Tongue (tissue), 2 donors: ENCODE measurements around the gene ANXA4. TPM values are rescaled to one million over a fixed set of nuclear protein-coding genes. Genes with fewer than 3 reads are reported as not detected.
"Not testable (repeated sequence)": the region's sequence is repeated elsewhere in the genome, so short reads cannot be mapped to it uniquely, and the experiment has no call there.

Source experiments
- DNase-seq: peaks from one replicate; pipeline ENCODE4 v3.0.0-alpha.2; 2015
- total RNA-seq: library from RNA; depleted of rRNA; stranded (reverse); fragments of >200 nt; gene quantifications from one replicate; pipeline ENCODE4 v1.2.3, GENCODE V29; 2014

ANXA4 gene
- total RNA-seq, 1 donor from 2014 or later, result 29.5 TPM

DNA sequence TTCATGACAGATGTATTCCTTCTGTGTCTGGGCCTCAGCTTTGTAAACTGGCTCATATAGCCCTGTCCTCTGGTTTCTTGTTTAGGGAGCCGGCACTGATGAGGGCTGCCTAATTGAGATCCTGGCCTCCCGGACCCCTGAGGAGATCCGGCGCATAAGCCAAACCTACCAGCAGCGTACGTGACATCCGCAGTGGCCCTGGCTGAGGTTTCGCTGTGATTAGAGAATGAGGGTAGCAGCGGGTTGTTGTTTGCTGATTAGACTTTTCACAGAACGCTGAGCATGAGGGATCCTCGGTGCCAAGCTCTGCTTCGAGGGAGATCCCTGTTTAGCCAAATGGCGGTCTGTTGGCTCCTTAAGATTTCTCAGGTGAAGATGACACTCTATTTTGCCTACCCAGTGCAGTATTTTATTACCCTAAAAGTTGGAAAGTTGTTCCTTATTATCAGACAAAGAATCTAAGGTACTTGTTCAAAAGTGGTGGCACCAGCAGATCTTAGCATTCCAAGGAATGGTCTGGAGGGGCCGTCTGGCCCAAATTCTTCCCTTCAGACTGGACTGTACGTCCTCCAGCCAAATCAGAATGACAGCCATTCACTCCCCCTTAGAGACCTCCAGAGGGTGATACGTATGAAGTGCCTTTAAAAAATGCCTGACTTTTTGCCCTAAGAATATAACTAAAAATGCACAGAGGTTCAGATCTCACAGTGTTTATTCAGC, 66.0 kb downstream of the ANXA4 start:
- DNase-seq, result no peak

DNA sequence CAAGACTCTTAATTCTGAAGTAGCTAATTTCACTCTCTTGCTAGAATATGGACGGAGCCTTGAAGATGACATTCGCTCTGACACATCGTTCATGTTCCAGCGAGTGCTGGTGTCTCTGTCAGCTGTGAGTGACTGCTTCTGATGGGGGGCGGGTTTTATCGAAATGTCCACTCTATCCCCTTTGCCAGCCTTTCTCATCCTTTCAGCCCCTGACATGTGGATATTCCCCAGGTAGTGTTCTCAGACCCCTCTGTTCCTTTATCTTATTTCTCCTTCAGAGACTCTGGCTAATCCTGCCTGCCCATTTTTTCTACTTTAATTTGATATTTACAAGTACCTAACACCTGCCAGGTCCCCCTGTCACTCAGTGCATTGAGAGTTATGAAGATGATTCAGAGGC, 68.6 kb downstream of the ANXA4 start:
- DNase-seq, result no peak

DNA sequence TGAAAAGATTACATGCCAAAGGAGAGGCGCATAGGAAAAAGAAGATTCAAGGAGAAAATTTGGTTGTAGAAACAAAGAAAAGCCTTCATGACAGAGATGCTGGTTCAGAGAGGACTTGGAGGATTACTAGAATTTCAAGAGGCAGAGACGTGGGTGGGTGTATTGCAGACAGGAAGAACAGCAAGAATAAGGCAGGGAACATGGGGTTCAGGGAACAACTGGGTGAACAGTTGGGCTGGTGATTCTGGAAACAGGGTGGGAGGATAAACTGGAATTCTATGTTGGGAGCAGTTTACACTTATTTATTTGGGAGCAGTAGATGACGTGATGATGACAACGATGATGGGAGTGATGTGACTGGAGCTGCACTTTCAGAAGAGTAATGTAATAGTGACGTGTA, 69.1 kb downstream of the ANXA4 start:
- no peak for DNase-seq

DNA sequence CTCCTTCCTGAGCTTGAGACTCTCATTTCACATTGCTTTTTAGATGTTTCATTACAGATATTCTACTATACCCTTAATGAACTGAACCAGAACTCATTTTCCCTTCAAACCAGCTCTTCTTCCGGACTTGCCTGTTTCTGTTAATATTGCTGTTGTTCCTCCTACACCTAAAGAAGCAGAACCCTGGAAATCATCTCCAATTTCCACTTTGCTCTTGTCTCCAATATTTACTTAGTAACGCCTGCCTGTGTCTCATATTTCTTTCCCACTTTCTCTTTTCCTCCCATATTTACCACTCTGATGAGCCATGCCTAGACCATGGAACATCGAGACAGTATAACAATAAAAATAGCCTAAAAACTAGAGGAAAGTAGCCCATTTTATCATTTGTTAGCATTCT, 69.7 kb downstream of the ANXA4 start:
- DNase-seq, result no peak

DNA sequence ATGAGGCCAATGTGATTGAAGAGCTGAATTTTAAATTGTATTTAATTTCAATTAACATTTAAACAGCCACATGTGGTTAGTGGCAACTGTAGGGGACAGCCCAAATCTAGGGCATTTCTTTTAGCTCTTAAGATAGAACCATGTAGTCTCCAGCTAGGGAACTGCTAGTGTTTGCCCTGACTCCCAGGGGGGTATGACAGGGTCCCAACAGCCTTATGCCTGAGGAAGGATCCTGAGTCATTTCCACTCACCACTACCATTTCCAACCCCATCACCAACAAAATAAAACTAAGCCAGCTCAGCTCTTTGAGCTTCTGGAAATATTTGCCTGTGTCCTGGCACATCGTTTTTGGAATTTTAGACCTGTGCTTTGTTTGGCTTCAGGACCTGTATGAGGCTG, 73.8 kb downstream of the ANXA4 start:
- DNase-seq, result no peak

DNA sequence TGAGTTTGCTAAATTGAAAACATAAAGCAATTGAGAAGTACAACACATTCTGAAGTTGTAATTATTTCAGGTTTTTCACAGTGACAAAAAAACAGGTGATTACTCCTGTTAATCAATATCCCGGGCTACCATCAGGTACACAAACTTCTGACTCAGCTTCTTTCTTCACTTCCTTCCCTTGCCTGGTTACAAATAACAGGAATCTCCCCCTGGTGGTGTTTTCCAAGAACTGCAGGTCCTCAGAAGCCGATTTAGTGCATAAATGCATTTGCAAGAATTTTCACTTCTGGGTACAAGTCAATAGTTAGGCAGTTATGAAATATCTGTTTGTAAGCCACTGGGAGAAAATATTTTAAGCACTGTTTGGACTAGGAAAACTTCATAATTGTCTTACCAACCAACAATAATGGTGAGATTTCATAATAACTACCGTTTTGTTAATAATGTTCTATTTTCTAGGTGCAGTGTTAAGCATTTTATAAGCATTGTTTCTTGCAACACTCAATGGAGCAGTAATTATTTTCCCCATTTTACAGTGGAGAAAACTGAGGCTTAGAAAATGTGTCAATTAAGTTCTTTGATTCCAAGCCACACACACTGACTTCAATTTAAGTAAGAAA, 75.1 kb downstream of the ANXA4 start:
- peak; percentile 92 for DNase-seq

DNA sequence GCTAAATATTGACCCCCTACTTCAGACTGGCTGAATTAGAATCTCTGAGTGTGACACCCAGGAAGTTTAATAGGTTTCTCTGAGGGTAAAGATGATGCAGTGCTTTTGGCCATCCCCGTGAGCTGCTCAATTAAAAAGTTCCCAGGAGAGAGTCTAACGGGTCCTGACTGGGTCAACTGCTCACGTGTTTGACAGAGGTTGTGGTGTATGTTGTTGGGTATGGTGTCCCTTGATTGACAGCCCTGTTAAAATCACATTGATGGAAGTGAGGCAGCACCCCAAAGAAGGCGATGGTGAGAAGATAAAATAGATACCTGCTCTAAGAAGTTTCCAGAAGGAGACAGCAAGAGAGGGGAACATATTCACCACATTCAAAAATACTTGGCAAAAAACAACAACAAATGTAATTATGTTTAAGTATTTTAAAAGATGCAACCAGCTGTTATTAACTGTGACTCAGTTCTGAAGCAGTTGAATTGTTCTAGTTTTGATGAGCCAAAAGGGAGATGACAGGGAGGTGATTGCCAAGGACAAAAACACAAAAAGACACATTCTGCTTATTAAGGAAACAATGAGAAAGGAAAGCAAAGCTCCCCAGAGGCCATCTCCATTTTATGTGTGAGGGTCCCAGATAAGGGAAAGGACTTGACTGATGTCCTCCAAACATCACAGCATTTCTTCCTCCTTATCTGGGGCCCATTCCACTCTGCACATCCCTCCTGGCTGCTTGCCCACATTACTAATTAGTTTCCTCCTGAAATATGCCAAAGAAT, 76.0 kb downstream of the ANXA4 start:
- DNase-seq, result no peak

DNA sequence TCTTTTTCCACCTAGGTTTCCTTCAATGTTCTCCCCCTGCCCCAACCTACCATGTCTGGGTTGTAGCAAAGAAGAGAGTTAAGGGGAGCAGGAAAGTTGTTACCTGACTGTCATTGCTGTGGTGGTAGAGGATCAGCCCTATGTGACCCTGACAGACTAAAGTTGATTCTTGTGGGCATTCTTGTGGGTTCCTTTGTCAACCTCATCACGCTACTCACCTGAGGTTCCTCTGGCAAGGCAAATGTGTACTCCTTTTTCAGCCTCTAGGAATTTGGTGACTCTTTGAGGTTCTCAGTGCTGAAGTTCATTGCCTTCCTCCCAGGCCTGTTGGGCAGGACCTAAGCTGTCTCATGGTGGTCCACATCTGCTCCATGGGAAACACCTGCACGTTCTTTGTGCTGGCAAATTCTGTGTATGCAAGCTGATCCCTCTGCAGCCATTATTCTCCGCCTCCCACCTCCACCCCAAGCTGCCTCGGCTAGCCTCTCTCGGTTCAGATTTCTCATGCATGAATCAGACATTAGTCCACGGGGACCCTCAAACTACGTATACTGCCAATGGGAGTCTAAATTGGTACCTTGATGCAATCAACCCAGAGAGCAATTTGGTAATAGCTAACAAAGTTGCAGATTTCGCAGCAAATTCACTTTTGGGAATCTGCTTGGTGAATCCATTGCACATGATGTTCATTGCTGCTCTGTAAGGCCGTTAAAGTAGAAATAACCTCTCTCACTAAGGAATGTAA, 86.0 kb downstream of the ANXA4 start:
- DNase-seq, result no peak

DNA sequence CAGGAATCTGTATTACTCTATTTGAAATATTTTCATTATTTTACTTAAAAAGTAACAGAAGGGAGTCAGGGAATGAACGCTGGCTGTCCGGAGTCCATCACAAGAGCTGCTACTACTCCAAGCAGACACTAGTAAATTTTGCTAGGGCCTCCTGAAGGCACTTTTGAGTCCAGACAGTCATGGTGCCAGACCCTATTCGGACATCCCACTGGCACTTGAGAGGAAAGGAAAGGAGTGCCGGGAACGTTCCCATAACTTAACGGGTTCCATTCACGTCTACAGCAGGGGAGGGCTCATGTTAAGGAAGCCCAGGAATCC, 87.0 kb downstream of the ANXA4 start:
- no peak for DNase-seq

DNA sequence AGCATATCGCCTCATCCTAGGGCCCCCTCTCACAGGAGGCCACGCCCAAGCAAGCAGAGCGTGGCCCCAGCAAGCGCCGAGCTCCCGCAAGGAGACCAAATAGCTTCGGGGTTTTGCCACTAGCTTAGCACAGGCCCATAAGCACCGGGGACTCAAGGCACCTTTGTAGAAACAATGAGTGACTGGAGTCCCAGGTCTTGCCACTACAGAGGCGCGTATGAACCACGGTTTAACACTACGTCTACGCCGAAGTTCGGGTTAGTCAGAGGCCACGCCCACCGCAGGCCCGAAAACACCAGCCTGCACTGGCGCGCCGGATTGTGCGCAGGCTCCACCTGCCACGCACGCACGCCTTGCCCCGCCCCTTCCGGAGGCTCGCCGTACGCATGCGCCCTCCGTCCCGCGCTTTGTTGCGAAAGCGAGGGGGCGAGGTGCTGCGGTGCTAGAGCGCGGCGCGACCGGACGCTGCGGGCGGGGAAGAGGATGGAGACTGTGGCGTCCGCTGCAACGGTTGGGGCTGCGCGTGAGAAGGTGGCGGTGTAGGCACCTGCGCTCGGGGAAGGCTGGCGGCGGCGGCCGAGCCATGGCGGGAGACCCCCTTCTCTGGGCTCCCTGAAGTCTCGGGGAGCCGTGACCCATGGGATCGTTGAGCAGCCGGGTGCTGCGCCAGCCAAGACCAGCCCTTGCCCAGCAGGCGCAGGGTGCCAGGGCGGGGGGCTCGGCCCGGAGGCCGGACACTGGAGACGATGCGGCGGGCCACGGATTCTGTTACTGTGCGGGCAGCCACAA, 87.5 kb downstream of the ANXA4 start, which contains the start of gene GMCL1:
GMCL1 (plus strand) TSS at position 405 of the 789 bp plus-strand sequence; CDS start at position 638, 233 bp downstream.
- DNase-seq, result peak; percentile 99

DNA sequence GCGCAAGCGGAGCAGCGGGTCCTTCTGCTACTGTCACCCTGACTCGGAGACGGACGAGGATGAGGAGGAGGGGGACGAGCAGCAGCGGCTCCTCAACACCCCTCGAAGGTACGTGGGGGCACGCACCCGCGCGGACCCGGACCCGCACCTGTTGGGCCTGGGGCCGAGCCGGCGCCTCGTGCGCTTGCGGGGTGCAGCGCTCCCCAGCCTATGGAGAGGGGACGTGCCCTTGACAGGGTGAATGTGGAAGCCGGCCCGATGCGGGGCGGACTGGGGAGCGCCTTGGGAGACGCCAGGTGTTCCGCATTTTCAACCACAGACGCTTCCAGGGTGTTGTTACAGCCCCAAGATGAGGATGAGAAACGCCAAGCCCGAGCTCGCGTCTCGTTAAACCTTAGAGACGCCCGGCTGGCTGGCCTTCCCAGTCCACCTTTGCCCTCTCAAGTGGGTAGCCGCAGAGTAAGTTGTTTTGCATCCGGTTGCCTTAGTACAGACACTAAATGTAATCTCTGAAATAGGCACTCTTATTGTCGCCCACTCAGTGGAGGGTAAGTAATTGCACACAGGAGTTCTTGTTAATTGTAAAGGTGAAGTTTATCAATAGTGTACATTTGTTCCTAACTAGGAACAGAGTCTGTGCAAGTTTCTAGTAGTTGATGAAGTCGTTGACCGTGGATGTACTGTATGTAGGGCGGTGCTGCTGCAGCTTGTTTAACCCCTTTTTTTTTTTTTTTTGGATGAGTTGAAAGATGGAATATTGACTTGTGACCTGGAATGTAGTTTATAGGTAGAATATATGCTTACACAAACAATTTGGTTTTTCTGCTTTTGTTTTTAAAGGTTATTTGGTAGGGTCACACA, 88.3 kb downstream of the ANXA4 start:
- peak; percentile 25 for DNase-seq

DNA sequence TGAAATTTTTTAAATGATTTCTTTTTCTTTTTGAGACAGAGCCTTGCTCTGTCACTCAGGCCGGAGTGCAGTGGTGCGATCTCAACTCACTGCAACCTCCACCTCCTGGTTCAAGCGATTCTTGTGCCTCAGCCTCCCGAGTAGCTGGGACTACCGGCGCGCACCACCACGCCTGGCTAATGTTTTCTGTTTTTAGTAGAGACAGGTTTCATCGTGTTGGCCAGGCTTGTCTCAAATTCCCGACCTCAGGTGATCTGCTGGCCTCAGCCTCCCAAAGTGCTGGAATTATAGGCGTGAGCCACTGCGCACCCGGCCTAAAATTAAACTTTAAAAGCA, 88.9 kb downstream of the ANXA4 start:
- DNase-seq, result not testable (repeated sequence)

DNA sequence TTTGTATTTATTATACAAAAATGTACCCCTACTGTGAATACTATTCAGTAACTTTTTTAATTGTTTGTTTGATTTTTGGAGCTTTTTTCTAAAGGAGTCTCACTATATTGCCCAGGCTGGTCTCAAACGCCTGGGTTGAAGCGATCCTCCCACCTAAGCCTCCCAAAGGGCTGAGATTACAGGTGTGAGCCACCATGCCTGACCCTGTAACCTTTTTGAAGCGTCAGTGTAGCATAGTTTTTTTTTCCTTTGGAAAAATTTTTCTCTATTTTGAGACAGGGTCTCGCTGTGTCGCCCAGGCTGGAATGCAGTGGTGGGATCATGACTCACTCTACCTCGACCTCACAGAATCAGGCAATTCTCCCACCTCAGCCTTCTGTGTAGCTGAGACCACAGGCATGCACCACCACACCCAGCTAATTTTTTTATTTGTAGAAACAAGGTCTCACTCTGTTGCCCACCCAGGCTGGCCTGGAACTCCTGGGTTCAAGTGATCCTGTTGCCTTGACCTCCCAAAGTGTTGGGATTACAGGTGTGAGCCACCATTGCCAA, 89.5 kb downstream of the ANXA4 start:
- no peak for DNase-seq

DNA sequence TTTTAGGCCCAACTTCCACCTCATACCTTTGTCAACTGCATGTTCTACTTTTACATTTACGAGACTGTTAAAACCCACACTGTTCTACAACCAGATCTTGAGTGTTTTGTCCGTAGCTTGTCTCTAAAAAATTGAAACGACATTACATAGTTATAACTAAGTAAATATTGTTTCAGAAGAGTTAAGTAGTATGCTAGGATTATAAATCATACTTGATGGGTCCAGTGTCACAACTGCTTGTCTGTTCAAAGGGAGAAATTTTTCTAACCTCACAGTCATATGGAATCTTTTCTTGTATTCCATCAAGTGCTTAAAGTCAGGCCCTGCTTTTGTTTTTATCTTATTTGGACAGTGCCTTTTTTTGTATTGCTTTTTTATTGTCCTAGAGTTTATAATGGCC, 91.8 kb downstream of the ANXA4 start:
- no peak for DNase-seq

DNA sequence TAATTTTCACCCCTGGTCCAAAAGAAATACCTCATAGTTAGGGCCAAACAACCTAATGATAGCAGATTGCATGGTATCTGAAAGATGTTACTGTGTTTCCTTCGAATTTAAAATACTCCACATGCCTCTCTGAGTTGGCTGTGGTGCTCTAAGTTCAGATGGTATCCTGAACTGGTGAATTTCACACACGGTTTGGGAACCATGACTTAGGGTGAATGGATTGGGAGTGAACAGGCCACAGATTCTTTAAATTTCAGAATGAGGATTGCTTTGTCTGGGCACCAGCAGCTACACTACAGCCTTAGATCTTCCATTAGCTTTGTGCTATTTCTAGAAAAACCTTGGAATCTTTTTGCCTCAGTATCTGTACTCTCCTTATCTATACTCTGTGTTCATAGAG, 93.7 kb downstream of the ANXA4 start:
- DNase-seq, result no peak

DNA sequence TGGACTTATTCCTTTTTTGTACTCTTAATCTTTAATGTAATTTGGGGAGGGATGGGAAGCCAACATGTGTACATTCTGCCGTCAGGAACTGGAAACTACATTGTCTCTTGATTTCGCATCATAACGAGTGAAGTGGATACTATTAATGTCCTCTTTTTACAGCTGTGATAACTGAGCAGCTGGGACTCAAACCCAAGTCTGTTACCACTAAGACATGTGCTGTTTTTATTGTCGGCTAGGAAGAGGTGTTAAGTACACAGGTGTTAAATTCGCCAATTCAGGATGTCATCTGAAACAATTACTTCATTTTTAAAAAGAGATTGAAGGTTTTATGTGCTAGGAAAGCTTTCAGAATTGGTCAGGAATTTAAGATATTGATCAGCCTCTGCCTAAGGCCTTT, 94.4 kb downstream of the ANXA4 start:
- no peak for DNase-seq

DNA sequence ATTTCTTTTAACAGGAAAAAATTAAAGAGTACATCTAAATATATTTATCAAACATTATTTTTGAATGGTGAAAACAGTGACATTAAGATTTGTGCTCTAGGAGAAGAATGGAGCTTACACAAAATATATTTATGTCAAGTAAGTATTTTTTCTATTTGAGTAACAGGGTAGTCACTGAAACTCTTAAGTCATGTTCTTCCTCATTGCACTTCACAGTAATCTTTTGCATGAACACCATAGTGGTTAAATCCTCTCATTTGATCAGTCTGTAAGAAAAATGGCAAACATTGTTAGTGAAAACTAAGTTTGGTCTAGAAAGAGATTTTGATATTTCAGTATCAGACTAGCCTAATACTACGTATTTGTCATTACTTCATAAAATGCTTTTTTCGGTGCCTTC, 95.6 kb downstream of the ANXA4 start:
- no peak for DNase-seq

DNA sequence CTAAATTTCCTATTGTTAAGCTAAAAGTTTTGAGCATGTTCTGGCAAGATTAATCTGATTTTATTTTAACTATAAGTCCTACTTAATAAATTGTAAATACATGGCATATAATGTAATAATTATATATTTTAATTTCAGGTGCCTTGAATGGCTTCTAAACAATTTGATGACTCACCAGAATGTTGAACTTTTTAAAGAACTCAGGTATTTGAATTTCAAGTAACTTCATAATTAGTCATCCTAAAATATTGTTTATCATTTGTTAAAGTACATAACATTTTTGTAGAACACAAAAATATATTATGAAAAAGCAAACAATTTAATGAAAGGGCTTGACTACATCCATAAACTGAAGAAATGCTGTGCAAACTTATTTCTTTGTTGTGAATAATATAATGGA, 102.1 kb downstream of the ANXA4 start:
- no peak for DNase-seq

DNA sequence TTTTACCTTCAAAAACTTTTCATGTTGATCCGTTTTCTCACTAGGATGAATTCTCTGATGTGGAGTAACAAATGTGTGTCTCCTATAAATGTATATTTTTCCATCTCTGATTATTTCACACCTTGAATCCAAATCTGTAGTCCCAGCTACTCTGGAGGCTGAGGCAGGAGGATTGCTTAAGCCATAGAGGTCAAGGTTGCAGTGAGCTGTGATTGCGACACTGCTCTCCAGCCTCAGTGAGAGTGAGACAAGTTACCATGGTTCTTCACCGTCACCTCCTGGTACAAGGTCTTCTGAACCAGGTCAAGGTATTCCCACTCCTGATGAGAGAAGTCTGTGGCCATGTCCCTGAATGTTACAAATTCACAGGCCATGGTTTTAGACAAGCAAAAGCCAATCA, 102.6 kb downstream of the ANXA4 start:
- DNase-seq, result no peak

DNA sequence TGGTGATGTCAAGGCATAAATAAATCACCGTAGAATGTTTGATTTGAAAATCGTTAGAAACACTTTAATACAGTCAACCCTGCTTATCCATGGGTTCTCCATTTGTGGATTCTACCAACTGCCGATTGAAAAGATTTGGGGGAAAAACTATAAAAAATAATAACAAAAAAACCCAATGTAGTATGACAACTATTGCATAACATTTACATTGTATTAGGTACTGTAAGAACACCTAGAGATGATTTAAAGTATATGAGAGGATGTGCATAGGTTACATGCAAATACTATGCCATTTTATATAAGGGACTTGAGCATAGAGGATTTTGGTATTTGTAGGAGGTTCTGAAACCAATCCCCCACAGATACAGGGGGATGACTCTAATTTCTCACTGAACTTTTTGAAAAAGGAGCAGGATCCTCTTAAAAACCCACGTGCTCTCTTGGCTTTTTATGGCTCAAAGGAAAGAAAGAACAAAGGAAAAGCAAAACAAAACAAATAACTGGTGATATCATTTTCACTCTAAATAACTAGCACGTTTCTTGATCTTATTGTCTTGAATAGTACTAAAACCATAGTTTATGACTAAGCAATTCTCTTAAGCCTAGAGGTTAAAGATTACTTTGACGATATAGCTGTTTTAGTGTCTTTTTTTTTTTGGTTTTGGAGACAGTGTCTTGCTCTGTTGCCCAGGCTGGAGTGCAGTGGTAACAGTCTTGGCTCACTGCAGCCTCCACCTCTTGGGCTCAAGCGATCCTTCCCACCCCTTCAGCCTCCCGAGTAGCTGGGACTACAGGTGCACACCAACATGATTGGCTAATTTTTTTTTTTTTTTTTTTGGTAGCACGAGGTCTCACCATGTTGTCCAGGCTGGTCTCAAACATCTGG, 104.5 kb downstream of the ANXA4 start:
- no peak for DNase-seq
